NT2/D1 (cell line): ENCODE data around the gene SH3BP5.

Experiments
- DNase-seq: peaks from one replicate; pipeline ENCODE4 v3.0.0-alpha.2; 2011; ENCODE audit warnings: low read depth, low spot score
- H3K27me3 ChIP-seq: 2 replicates; pipeline ENCODE4 v1.6.0; 2011; ENCODE audit warnings: mild to moderate bottlenecking; ENCODE audit not compliant: insufficient read length, insufficient read depth
- H3K36me3 ChIP-seq: 2 replicates; pipeline ENCODE4 v1.6.1; 2011; ENCODE audit warnings: mild to moderate bottlenecking, low read length, mixed read lengths; ENCODE audit not compliant: insufficient read depth, insufficient read length
- H3K4me1 ChIP-seq: 2 replicates; pipeline ENCODE4 v1.5.1; 2011; ENCODE audit not compliant: insufficient read depth, insufficient read length
- H3K4me3 ChIP-seq: 2 replicates; pipeline ENCODE4 v1.5.1; 2011; ENCODE audit warnings: low read depth; ENCODE audit not compliant: insufficient read length
- H3K9ac ChIP-seq: 2 replicates; pipeline ENCODE4 v1.6.0; 2011; ENCODE audit warnings: low read depth; ENCODE audit not compliant: insufficient read length
- H3K9me3 ChIP-seq: 2 replicates; pipeline ENCODE4 v1.5.1; 2011; ENCODE audit warnings: mild to moderate bottlenecking, low read length; ENCODE audit not compliant: insufficient read depth
- SUZ12 ChIP-seq: IDR thresholded peaks from 2 replicates; pipeline ENCODE4 v1.6.1; 2011; ENCODE audit not compliant: insufficient read length, insufficient read depth; ENCODE audit errors: extremely low read depth
- YY1 ChIP-seq: IDR thresholded peaks from 2 replicates; pipeline ENCODE4 v1.6.1; 2011; ENCODE audit not compliant: insufficient read length, insufficient read depth
- ZNF274 ChIP-seq: IDR thresholded peaks from 2 replicates; pipeline ENCODE4 v1.6.1; 2011; ENCODE audit warnings: mild to moderate bottlenecking, low read depth, low read length

The SH3BP5 gene

DNA sequence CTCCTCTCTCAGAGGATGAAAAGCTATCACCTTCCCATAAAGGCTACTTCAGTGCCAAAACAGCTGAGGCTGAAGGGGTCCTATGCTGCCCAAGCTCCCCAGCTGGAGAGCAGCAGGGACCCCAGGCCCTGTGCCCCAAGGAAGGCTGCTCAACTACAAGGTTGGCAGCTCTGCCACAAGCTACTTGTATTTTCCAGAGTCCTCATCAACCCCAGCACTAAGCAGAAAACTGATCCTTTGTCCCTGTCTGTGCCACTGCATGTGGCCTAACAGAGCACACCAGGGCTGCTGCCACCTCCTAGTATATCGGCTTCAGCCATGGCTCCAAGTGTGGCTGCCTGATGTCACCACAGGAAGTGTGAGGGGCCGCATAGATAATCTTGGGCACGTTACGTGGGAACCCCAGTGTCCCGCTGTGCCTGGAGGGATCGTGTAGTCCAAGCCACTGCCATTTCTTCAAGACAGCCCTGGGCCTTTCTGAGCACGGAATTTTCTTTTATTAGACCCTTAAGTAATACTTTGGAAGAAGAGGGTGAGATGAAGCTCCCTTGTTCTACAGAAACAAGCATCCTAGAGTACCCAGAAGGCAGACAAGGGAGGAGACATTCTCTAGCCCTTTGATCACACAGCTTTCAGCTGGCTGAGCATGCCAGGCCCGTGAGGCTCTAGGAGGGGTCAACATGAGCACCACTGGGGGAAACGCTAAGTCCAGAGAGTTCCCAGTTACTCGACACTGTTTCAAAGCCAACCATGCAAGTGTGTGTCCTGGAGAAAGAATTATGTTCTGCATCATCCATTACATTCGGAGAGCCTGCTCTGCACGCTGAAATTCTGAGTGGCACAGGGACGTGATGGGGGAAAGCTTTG lies 65.6 kb downstream of the SH3BP5 start:
- Histone ChIP-seq H3K4me3 (no peak overlapping the region), H3K36me3 (peaks cover 31% of the 10 kb centered on the region), H3K9ac (peak overlapping the region; percentile 44), H3K4me1 (peaks cover 2% of the 10 kb centered on the region), H3K9me3 (no peaks in the 10 kb centered on the region), H3K27me3 (no peaks in the 10 kb centered on the region)
- DNase-seq = no peak
- TF ChIP-seq YY1 (no peak), SUZ12 (no peak), ZNF274 (no peak)

DNA sequence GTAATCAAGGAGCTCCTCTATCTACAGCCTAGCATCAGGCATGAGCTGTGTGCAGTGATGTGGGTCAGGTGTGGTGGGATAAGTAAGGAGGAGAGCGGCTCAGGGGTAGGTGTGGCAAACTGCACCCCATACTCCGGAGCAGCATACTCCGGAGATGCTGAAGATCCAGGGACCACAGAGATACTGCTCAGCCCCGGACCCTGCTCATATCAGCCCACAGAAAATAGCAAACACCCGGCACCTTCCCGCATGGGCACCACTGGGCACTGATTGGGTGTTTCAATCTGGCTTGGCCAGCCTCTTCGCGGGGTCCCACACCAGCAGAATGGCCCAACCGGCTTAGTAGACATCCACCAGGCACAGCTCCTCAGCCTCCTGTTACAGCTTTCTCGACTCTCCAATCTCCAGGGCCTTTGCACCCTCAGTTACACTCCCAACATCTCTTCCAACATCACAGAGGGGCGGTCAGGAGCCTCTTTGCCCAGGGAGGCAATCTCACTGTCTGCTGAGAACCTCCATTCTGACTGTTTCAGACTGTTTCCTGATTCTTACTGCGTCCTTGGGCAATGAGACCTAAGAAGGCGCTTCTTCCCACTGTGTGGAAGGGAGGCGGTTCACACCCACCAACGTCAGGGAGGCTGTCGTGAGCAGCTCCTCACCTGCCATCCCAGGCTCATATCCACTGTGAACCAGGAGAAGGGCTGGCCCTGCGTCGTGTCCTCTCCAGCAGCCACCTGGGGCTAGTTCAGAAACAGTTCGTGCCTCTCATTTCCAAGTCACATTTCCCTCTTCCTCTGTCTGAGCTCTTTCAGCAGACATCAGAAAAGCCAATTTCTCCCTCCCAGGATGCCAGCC lies 66.5 kb downstream of the SH3BP5 start:
- H3K4me1 ChIP-seq = peaks cover 2% of the 10 kb centered on the region
- TF ChIP-seq YY1 (no peak), SUZ12 (no peak), ZNF274 (no peak)
- no peaks in the 10 kb centered on the region for H3K9me3 ChIP-seq
- no peak overlapping the region for H3K4me3 ChIP-seq
- no peak overlapping the region for H3K9ac ChIP-seq
- DNase-seq = no peak
- peaks cover 38% of the 10 kb centered on the region for H3K36me3 ChIP-seq
- no peaks in the 10 kb centered on the region for H3K27me3 ChIP-seq

DNA sequence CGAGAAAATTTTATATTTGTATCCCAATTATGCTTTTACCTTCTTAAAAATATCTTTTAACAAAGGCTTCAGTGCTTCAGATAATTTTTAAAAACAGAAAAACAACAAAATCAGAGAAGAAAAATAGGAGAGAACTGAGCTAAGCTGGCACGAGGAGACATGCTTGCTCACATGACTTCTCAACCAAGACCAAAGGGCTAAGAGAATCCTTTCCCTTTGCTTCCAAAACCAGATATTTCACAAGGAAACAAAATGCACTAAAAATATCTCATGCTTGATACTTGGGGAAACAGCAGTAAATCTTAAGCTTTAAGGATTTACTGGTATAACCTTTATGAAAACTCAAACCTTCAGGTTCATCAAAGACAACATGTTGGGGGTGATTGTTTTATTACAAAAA lies 67.9 kb downstream of the SH3BP5 start:
- Histone ChIP-seq H3K9ac (no peak overlapping the region), H3K27me3 (no peaks in the 10 kb centered on the region), H3K36me3 (peaks cover 52% of the 10 kb centered on the region), H3K4me1 (no peaks in the 10 kb centered on the region), H3K4me3 (no peak overlapping the region), H3K9me3 (no peaks in the 10 kb centered on the region)
- DNase-seq = no peak
- TF ChIP-seq ZNF274 = no peak
- TF ChIP-seq YY1 = no peak
- no peak for TF ChIP-seq SUZ12

DNA sequence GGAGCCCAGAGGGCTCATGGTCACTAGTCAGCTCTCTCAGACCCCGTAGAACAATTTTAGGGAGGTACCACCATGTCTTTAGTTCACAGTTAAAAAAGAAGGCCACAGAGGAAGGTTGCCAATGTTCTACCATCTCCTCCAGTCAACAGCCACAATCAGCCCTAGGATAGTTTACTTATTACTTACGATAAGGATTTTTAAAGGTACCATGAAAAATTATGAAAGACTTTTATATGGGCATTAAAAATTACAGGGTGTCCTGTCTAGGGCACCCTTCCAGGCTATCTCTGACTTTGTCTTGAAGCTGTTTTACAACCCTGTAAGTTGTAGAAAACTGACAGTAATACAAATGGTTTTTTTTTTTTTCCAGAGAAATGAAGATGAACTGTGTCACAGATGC lies 68.5 kb downstream of the SH3BP5 start:
- Histone ChIP-seq H3K9ac (no peak overlapping the region), H3K36me3 (peaks cover 58% of the 10 kb centered on the region), H3K27me3 (no peaks in the 10 kb centered on the region), H3K4me1 (no peaks in the 10 kb centered on the region), H3K9me3 (no peaks in the 10 kb centered on the region), H3K4me3 (no peak overlapping the region)
- TF ChIP-seq YY1 (no peak), SUZ12 (no peak), ZNF274 (no peak)
- DNase-seq = no peak

DNA sequence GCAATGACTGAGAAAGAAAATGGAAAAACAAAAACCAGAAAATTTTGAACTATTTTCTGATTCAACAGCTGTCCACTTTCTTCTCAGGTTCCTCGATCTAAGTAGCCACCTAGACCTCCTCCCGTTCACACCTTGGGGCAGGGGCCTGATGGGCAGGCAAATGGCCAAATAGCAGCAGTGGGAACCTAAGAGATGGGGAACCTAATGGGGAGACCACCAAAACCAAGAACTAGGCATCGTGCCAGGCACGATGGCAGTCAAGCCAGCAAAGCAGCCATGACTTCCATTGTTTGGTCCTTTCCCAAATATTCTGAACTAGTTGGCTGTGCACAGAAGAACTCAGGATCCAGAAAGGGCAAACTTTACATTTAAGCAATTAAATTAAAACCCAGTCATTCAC lies 69.3 kb downstream of the SH3BP5 start:
- Histone ChIP-seq H3K4me1 (no peaks in the 10 kb centered on the region), H3K36me3 (peaks cover 61% of the 10 kb centered on the region), H3K9me3 (no peaks in the 10 kb centered on the region), H3K4me3 (no peak overlapping the region), H3K27me3 (no peaks in the 10 kb centered on the region), H3K9ac (no peak overlapping the region)
- DNase-seq = no peak
- TF ChIP-seq ZNF274 = no peak
- TF ChIP-seq SUZ12 = no peak
- no peak for TF ChIP-seq YY1

DNA sequence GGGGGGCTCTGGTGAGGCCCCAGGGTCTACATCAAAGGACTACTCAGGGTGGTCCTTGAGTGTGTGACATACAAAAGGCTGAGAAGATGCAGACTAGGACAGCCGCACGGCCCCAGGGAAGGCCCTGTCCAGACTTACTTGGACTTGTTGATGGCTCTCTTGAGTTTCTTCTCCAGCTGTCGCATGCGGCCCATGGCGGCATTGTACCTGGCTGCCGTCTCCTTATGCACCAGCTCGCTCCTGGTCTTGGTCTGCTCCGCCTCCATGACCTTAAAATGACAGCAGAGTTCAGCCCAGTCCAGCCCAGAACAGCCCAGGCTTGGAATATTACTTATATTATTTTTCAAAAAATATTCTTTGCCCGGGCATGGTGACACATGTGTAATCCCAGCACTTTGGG lies 70.4 kb downstream of the SH3BP5 start:
- TF ChIP-seq YY1 (no peak), ZNF274 (no peak), SUZ12 (no peak)
- Histone ChIP-seq H3K4me1 (no peaks in the 10 kb centered on the region), H3K36me3 (peaks cover 66% of the 10 kb centered on the region), H3K9ac (no peak overlapping the region), H3K4me3 (no peak overlapping the region), H3K27me3 (no peaks in the 10 kb centered on the region), H3K9me3 (no peaks in the 10 kb centered on the region)
- DNase-seq = no peak

DNA sequence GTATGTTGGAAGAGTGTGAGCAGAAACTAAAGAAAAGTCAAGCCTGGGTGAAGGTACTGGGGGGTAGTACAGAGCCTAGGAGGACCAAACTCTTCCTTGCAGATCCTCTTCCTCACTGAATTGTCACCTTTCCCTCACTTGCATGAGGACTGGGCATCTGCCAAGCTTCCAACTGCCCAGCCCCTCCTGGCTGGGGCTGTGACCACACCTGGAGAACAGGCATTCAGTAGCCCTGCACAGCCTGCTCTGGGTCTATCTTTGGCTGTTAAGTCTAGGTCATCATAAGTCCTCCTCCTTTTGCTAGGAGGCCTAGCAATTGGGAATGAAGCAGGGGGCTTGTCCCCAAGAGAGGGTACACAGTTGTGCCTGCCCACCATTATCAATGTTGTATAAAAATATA lies 71.1 kb downstream of the SH3BP5 start:
- TF ChIP-seq YY1 = no peak
- TF ChIP-seq ZNF274 = no peak
- no peak for TF ChIP-seq SUZ12
- Histone ChIP-seq H3K9me3 (no peaks in the 10 kb centered on the region), H3K4me1 (no peaks in the 10 kb centered on the region), H3K27me3 (no peaks in the 10 kb centered on the region), H3K36me3 (peaks cover 67% of the 10 kb centered on the region), H3K4me3 (no peak overlapping the region), H3K9ac (no peak overlapping the region)
- DNase-seq = no peak
